GM12873 (cell line): ENCODE measurements around the gene BST2.

ENCODE experiments used
- CTCF ChIP-seq: IDR thresholded peaks from 2 replicates; pipeline ENCODE4 v1.5.1; 2012; ENCODE audit warnings: low read depth, mild to moderate bottlenecking, moderate library complexity, low read length, control low read depth; ENCODE audit not compliant: insufficient read depth; ENCODE audit errors: missing control alignments

The BST2 gene

GRCh38 chr19:17404621-17405249 is 695 bp downstream of the BST2 start:
- no peak for TF ChIP-seq CTCF

- no peak for TF ChIP-seq CTCF
Measured at GRCh38 chr19:17404015-17404414, 1.4 kb downstream of the BST2 start.

GRCh38 chr19:17402982-17403855 is 2.2 kb downstream of the BST2 start:
- TF ChIP-seq CTCF = no peak

- TF ChIP-seq CTCF = no peak
Measured at GRCh38 chr19:17401628-17402027, 3.8 kb downstream of the BST2 start.

- no peak for TF ChIP-seq CTCF
Measured at GRCh38 chr19:17398902-17399527, 6.4 kb downstream of the BST2 start.

- peak; percentile 90 for TF ChIP-seq CTCF
Measured at GRCh38 chr19:17394891-17395415, 10.5 kb downstream of the BST2 start.

- no peak for TF ChIP-seq CTCF
Measured at GRCh38 chr19:17393914-17394313, 11.5 kb downstream of the BST2 start, which contains the start of gene CCDC194. TSS of gene CCDC194 (minus strand) at chr19:17394196. CDS start at chr19:17394158, 38 bp downstream.
